HEK293 (cell line): Measurements from ENCODE around the gene ACTR6.

Source experiments
- CTCF ChIA-PET: fragments of 350-600 bp; formaldehyde crosslinking; extraction: SDS; loops from one replicate; lab custom pipeline; 2021; ENCODE audit warnings: antibody characterized with exemption; lab: Yijun Ruan, JAX
- POLR2A ChIA-PET: fragments of 300-600 bp; formaldehyde crosslinking; extraction: SDS; loops from one replicate; lab custom pipeline; 2020; ENCODE audit warnings: antibody characterized with exemption, inconsistent platforms; lab: Yijun Ruan, JAX
- H3K27ac ChIP-seq: fragments of 200-500 bp; sonication (Bioruptor generic); 2 replicates; pipeline ENCODE4 v1.5.1; 2014; ENCODE audit warnings: low read depth, low read length, control low read depth, inconsistent platforms; ENCODE audit errors: extremely low read depth
- H3K36me3 ChIP-seq, 2 experiments: fragments of 200-500 bp in 1 of 2; sonication (Bioruptor generic) in 1 of 2; 1 replicate in 1 of 2; 2 replicates in 1 of 2; pipeline ENCODE4 v1.5.1; 2014 to 2017; ENCODE audit warnings: inconsistent platforms in 2 of 2, low read length in 2 of 2; ENCODE audit not compliant: control insufficient read depth in 2 of 2, insufficient read depth in 1 of 2
- H3K4me1 ChIP-seq: fragments of 200-500 bp; sonication (Bioruptor generic); 2 replicates; pipeline ENCODE4 v1.5.1; 2014; ENCODE audit warnings: mild to moderate bottlenecking, low read length, inconsistent platforms; ENCODE audit not compliant: control insufficient read depth, insufficient read depth
- H3K4me3 ChIP-seq: 2 replicates; pipeline ENCODE4 v1.5.1; 2011; ENCODE audit warnings: low read depth, mild to moderate bottlenecking, control low read depth, low read length, moderate library complexity
- H3K9me3 ChIP-seq: fragments of 200-500 bp; sonication (Bioruptor generic); 2 replicates; pipeline ENCODE4 v1.5.1; 2014; ENCODE audit warnings: low read depth, low read length, inconsistent platforms; ENCODE audit not compliant: control insufficient read depth, insufficient read depth
- GLIS2 ChIP-seq: fragments of 450-650 bp; formaldehyde crosslinking; IDR thresholded peaks from 2 replicates; pipeline ENCODE4 v1.5.1; 2016; ENCODE audit warnings: missing biosample characterization, missing genetic modification characterization
- IKZF3 ChIP-seq: fragments of 450-650 bp; IDR thresholded peaks from 2 replicates; pipeline ENCODE4 v1.5.0; 2018; ENCODE audit warnings: missing biosample characterization, mild to moderate bottlenecking, missing genetic modification characterization, moderate library complexity
- KLF1 ChIP-seq: fragments of 450-650 bp; formaldehyde crosslinking; IDR thresholded peaks from 2 replicates; pipeline ENCODE4 v1.5.1; 2016; ENCODE audit warnings: missing biosample characterization, missing genetic modification characterization
- SCRT2 ChIP-seq: fragments of 450-650 bp; formaldehyde crosslinking; IDR thresholded peaks from 2 replicates; pipeline ENCODE4 v1.5.1; 2016; ENCODE audit warnings: missing biosample characterization, missing genetic modification characterization
- SP7 ChIP-seq: fragments of 450-650 bp; formaldehyde crosslinking; IDR thresholded peaks from 2 replicates; pipeline ENCODE4 v1.5.1; 2016; ENCODE audit warnings: missing biosample characterization, missing genetic modification characterization
- TRIM28 ChIP-seq: IDR thresholded peaks from 2 replicates; pipeline ENCODE4 v1.6.1; 2011; ENCODE audit warnings: low read length, control low read depth, borderline replicate concordance
- WT1 ChIP-seq: fragments of 450-650 bp; formaldehyde crosslinking; IDR thresholded peaks from 2 replicates; pipeline ENCODE4 v1.5.1; 2016; ENCODE audit warnings: missing biosample characterization, missing genetic modification characterization
- ZBTB17 ChIP-seq: fragments of 450-650 bp; formaldehyde crosslinking; IDR thresholded peaks from 2 replicates; pipeline ENCODE4 v1.5.1; 2016; ENCODE audit warnings: missing biosample characterization, missing genetic modification characterization
- ZBTB21 ChIP-seq: fragments of 450-650 bp; formaldehyde crosslinking; IDR thresholded peaks from 2 replicates; pipeline ENCODE4 v1.5.1; 2017; ENCODE audit warnings: missing biosample characterization, missing genetic modification characterization
- ZBTB8A ChIP-seq: fragments of 450-650 bp; formaldehyde crosslinking; IDR thresholded peaks from 2 replicates; pipeline ENCODE4 v1.5.1; 2016; ENCODE audit warnings: missing biosample characterization, missing genetic modification characterization
- ZNF133 ChIP-seq: fragments of 450-650 bp; formaldehyde crosslinking; IDR thresholded peaks from 2 replicates; pipeline ENCODE4 v1.5.1; 2016; ENCODE audit warnings: missing biosample characterization, missing genetic modification characterization
- ZNF24 ChIP-seq: fragments of 450-650 bp; formaldehyde crosslinking; IDR thresholded peaks from 2 replicates; pipeline ENCODE4 v1.5.1; 2016; ENCODE audit warnings: missing biosample characterization, missing genetic modification characterization
- ZNF335 ChIP-seq: fragments of 450-650 bp; formaldehyde crosslinking; conservative IDR thresholded peaks from 2 replicates; pipeline ENCODE4 v1.5.1; 2016; ENCODE audit warnings: missing biosample characterization, missing genetic modification characterization
- ZNF426 ChIP-seq: fragments of 450-650 bp; formaldehyde crosslinking; IDR thresholded peaks from 2 replicates; pipeline ENCODE4 v1.5.1; 2017; ENCODE audit warnings: missing biosample characterization, missing genetic modification characterization, mild to moderate bottlenecking, inconsistent platforms, moderate library complexity
- ZNF660 ChIP-seq: fragments of 450-650 bp; IDR thresholded peaks from 2 replicates; pipeline ENCODE4 v1.5.1; 2018; ENCODE audit warnings: missing biosample characterization, mild to moderate bottlenecking, missing genetic modification characterization
- ZNF791 ChIP-seq: fragments of 450-650 bp; formaldehyde crosslinking; IDR thresholded peaks from 2 replicates; pipeline ENCODE4 v1.5.1; 2016; ENCODE audit warnings: missing biosample characterization, missing genetic modification characterization
- TF ChIP-seq, protein P1 (sequence below): fragments of 450-650 bp; formaldehyde crosslinking; IDR thresholded peaks from 2 replicates; pipeline ENCODE4 v1.5.1; 2016; ENCODE audit warnings: missing biosample characterization, missing genetic modification characterization
- TF ChIP-seq, protein P2 (sequence below): fragments of 450-650 bp; formaldehyde crosslinking; IDR thresholded peaks from 2 replicates; pipeline ENCODE4 v1.5.1; 2016; ENCODE audit warnings: missing biosample characterization, missing genetic modification characterization
- TF ChIP-seq, protein P3 (sequence below): fragments of 450-650 bp; formaldehyde crosslinking; IDR thresholded peaks from 2 replicates; pipeline ENCODE4 v1.5.1; 2016; ENCODE audit warnings: missing biosample characterization, missing genetic modification characterization
- TF ChIP-seq, protein P4 (sequence below): fragments of 450-650 bp; formaldehyde crosslinking; IDR thresholded peaks from 2 replicates; pipeline ENCODE4 v1.5.1; 2017; ENCODE audit warnings: missing biosample characterization, missing genetic modification characterization
- TF ChIP-seq, protein P5 (sequence below): fragments of 450-650 bp; formaldehyde crosslinking; IDR thresholded peaks from 2 replicates; pipeline ENCODE4 v1.5.1; 2016; ENCODE audit warnings: missing biosample characterization, missing genetic modification characterization
- TF ChIP-seq, protein P6 (sequence below): fragments of 450-650 bp; formaldehyde crosslinking; IDR thresholded peaks from 2 replicates; pipeline ENCODE4 v1.5.1; 2016; ENCODE audit warnings: missing biosample characterization, missing genetic modification characterization

The ACTR6 gene

DNA sequence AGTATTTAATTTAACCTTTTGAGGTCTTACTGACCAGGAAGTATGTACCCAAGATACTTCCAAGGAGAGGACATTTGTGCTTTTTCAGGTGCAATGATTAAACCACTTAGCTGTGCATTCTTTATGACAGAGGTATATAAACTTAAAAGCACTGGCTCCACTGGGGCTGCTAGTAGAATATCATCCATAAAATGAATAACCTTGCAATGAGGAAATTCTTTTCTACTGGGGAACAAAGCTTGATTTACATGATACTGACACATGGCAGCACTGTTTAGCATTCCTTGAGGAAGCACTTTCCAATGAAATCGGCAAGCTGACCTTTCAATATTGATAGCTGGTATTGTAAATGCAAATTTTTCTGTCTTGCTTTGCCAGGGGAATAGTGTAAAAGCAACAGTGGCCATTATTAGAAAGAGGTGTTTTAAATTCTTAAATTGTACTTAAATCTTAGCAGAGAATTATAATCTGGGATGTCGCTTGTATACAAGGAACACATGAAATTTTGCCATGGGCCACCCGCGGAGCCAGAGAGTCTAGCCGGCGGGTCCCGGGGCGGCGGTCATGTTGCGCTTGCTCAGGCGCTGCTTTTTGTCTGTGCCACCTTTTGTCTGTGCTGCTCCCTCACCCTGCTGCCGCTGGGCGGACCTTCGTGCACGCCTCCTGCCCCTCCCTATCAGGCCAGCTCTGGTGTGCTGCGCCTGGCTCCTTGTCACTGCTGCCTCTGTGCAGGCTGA is 37.0 kb upstream of the ACTR6 start:
- no peak overlapping the region; the same call in 1 of the 2 replicates for H3K4me3 ChIP-seq
- POLR2A ChIA-PET, result interaction anchor here (0.6 to 1.0 kb wide), 2 partner anchors 20 to 37 kb away, joined by 3 to 4 read pairs; partner anchors contain the start of gene ACTR6
- CTCF ChIA-PET, result interaction anchor here (0.8 to 3.6 kb wide), 2 partner anchors 9 to 25 kb away, joined by 3 to 27 read pairs; no protein-coding TSS in a partner anchor
- 0 out of 2 replicates have a peak, but pooled peaks cover 5% of the 10 kb centered on the region for H3K4me1 ChIP-seq
- no peaks in the 10 kb centered on the region for H3K9me3 ChIP-seq
- no peaks in the 10 kb centered on the region for H3K36me3 ChIP-seq
- H3K27ac ChIP-seq, result no peak overlapping the region
- TF ChIP-seq ZBTB17 (tag by site-specific recombination), result peak; percentile 70
- TF ChIP-seq, protein P1, sequence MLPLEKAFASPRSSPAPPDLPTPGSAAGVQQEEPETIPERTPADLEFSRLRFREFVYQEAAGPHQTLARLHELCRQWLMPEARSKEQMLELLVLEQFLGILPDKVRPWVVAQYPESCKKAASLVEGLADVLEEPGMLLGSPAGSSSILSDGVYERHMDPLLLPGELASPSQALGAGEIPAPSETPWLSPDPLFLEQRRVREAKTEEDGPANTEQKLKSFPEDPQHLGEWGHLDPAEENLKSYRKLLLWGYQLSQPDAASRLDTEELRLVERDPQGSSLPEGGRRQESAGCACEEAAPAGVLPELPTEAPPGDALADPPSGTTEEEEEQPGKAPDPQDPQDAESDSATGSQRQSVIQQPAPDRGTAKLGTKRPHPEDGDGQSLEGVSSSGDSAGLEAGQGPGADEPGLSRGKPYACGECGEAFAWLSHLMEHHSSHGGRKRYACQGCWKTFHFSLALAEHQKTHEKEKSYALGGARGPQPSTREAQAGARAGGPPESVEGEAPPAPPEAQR (tag by site-specific recombination), result no peak
- TF ChIP-seq ZNF133, result no peak
- TF ChIP-seq GLIS2 (tag by site-specific recombination), result no peak
- TF ChIP-seq, protein P2, sequence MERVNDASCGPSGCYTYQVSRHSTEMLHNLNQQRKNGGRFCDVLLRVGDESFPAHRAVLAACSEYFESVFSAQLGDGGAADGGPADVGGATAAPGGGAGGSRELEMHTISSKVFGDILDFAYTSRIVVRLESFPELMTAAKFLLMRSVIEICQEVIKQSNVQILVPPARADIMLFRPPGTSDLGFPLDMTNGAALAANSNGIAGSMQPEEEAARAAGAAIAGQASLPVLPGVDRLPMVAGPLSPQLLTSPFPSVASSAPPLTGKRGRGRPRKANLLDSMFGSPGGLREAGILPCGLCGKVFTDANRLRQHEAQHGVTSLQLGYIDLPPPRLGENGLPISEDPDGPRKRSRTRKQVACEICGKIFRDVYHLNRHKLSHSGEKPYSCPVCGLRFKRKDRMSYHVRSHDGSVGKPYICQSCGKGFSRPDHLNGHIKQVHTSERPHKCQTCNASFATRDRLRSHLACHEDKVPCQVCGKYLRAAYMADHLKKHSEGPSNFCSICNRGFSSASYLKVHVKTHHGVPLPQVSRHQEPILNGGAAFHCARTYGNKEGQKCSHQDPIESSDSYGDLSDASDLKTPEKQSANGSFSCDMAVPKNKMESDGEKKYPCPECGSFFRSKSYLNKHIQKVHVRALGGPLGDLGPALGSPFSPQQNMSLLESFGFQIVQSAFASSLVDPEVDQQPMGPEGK, result 0 out of 2 replicates have a peak, but pooled peaks have one; percentile 42
- TF ChIP-seq IKZF3 (tag by site-specific recombination), result no peak
- TF ChIP-seq SCRT2 (tag by site-specific recombination), result no peak
- TF ChIP-seq ZBTB8A (tag by site-specific recombination), result peak; percentile 19; the same call in 1 of the 2 replicates
- TF ChIP-seq TRIM28, result peak; percentile 88; the same call in 1 of the 2 replicates
- TF ChIP-seq ZNF335 (tag by site-specific recombination), result peak; percentile 52
- TF ChIP-seq, protein P3, sequence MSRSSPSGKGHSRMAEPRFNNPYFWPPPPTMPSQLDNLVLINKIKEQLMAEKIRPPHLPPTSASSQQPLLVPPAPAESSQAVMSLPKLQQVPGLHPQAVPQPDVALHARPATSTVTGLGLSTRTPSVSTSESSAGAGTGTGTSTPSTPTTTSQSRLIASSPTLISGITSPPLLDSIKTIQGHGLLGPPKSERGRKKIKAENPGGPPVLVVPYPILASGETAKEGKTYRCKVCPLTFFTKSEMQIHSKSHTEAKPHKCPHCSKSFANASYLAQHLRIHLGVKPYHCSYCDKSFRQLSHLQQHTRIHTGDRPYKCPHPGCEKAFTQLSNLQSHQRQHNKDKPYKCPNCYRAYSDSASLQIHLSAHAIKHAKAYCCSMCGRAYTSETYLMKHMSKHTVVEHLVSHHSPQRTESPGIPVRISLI, result no peak
- peak; percentile 39; the same call in 1 of the 2 replicates for TF ChIP-seq SP7 (tag by site-specific recombination)
- TF ChIP-seq ZBTB21 (tag by site-specific recombination), result no peak
- TF ChIP-seq ZNF426 (tag by site-specific recombination), result no peak
- TF ChIP-seq, protein P4, sequence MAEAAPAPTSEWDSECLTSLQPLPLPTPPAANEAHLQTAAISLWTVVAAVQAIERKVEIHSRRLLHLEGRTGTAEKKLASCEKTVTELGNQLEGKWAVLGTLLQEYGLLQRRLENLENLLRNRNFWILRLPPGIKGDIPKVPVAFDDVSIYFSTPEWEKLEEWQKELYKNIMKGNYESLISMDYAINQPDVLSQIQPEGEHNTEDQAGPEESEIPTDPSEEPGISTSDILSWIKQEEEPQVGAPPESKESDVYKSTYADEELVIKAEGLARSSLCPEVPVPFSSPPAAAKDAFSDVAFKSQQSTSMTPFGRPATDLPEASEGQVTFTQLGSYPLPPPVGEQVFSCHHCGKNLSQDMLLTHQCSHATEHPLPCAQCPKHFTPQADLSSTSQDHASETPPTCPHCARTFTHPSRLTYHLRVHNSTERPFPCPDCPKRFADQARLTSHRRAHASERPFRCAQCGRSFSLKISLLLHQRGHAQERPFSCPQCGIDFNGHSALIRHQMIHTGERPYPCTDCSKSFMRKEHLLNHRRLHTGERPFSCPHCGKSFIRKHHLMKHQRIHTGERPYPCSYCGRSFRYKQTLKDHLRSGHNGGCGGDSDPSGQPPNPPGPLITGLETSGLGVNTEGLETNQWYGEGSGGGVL, result no peak
- TF ChIP-seq, protein P5, sequence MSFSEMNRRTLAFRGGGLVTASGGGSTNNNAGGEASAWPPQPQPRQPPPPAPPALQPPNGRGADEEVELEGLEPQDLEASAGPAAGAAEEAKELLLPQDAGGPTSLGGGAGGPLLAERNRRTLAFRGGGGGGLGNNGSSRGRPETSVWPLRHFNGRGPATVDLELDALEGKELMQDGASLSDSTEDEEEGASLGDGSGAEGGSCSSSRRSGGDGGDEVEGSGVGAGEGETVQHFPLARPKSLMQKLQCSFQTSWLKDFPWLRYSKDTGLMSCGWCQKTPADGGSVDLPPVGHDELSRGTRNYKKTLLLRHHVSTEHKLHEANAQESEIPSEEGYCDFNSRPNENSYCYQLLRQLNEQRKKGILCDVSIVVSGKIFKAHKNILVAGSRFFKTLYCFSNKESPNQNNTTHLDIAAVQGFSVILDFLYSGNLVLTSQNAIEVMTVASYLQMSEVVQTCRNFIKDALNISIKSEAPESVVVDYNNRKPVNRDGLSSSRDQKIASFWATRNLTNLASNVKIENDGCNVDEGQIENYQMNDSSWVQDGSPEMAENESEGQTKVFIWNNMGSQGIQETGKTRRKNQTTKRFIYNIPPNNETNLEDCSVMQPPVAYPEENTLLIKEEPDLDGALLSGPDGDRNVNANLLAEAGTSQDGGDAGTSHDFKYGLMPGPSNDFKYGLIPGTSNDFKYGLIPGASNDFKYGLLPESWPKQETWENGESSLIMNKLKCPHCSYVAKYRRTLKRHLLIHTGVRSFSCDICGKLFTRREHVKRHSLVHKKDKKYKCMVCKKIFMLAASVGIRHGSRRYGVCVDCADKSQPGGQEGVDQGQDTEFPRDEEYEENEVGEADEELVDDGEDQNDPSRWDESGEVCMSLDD (tag by site-specific recombination), result no peak
- no peak for TF ChIP-seq WT1 (tag by site-specific recombination)
- TF ChIP-seq ZNF24 (tag by site-specific recombination), result no peak
- TF ChIP-seq ZNF660 (tag by site-specific recombination), result peak; percentile 78
- no peak for TF ChIP-seq ZNF791
- TF ChIP-seq, protein P6, sequence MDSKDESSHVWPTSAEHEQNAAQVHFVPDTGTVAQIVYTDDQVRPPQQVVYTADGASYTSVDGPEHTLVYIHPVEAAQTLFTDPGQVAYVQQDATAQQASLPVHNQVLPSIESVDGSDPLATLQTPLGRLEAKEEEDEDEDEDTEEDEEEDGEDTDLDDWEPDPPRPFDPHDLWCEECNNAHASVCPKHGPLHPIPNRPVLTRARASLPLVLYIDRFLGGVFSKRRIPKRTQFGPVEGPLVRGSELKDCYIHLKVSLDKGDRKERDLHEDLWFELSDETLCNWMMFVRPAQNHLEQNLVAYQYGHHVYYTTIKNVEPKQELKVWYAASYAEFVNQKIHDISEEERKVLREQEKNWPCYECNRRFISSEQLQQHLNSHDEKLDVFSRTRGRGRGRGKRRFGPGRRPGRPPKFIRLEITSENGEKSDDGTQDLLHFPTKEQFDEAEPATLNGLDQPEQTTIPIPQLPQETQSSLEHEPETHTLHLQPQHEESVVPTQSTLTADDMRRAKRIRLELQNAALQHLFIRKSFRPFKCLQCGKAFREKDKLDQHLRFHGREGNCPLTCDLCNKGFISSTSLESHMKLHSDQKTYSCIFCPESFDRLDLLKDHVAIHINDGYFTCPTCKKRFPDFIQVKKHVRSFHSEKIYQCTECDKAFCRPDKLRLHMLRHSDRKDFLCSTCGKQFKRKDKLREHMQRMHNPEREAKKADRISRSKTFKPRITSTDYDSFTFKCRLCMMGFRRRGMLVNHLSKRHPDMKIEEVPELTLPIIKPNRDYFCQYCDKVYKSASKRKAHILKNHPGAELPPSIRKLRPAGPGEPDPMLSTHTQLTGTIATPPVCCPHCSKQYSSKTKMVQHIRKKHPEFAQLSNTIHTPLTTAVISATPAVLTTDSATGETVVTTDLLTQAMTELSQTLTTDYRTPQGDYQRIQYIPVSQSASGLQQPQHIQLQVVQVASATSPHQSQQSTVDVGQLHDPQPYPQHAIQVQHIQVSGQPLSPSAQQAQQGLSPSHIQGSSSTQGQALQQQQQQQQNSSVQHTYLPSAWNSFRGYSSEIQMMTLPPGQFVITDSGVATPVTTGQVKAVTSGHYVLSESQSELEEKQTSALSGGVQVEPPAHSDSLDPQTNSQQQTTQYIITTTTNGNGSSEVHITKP (tag by site-specific recombination), result peak; percentile 39; the same call in 1 of the 2 replicates
- TF ChIP-seq KLF1, result peak; percentile 63
